Stimulated activated CD4-positive, alpha-beta T cell treated with anti-CD3 and anti-CD28 coated beads, TNF-alpha, amount 100 ng/mL, for 1 hour (primary cell): ENCODE measurements around the gene FGF9.

Experiments
- DNase-seq, 3 donors: peaks; one replicate each; pipeline ENCODE4 v3.0.0-alpha.2; 2020; ENCODE audit warnings: low read depth in 3 of 3, low spot score in 1 of 3

The FGF9 gene

DNA sequence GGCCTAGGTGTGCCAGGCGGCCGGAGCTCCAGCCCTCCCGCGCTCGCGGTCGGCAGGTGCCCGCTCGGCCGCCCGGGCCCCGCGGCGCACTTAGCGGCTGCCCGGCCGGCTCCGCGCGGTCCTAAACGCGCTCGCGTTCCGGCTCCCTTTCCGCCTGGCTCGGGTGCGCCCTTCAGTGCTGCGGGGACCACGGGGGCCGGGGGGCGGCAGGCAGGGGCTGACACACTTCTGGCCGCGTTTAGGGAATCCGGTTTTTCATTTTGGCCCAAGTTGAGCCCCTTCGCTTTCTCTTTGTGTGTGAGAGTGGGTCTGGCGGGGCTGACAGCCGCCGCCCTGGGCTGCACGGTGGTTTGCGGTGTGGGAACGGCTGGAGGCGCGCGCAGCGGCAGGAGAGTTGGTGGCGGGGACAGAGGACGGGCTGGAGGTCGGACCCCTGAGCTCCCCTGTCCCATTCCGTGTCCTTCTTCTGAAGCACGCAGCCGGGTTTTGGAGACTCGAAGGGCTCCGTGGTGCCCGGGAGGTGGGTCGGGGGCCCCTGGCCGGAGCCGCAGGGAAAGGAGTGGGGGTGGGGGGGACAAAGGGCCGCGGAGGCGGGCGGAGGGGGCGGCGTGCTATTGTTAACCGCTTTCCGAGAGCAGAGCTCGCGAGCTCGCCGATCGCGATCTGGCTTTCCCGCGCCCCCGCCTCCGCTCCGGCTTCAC lies 3.1 kb downstream of the FGF9 start:
- no peak for DNase-seq

DNA sequence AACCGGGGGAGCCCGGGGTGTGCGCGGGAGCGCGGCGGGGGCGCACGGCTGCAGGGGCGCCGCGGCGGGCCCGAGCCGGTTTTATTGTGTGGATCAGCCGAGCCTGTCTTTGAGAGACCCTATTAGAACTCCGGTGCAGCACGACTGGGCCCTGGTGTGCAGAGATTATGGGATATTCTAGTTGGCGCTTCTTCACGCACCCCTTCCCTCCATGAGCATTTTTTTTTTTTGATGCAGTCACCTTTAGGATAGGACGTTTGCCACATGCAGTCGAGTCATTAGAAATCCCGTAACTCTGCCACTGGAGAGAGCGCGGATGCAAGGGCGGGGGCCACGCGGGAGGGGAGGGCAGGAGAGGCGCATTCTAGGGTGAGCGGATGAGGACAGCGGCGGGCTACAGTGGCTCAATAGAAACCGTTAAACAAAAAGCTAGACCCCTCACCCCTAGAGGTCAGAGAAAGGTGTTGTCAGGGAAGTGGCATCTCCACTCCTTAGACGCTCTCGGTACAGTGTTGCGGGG lies 3.7 kb downstream of the FGF9 start:
- DNase-seq = no peak

GRCh38 chr13:21675095-21675991 lies 4.5 kb downstream of the FGF9 start:
- DNase-seq = no peak

DNA sequence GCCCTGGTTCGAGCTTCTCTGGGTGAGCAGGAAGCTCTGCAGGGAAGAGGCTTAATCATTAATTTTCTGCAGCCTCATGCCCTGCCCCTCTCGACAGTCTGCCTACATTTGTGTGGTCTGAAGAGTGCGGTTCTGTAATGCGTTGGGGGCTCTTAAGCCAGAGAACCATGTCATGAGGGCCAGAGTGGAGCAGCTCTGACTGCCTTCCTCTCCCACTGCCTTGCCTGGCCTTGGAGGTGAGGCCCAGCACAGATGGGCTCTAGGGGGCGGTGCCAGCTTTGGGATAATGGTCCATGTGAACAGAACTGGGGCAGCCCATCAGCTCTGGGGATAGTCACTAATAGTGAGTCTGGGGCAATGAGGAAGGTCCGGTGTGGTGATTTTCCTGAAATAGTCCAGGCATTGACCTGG lies 5.7 kb downstream of the FGF9 start:
- no peak for DNase-seq

GRCh38 chr13:21677075-21677623 lies 6.3 kb downstream of the FGF9 start:
- DNase-seq = no peak

DNA sequence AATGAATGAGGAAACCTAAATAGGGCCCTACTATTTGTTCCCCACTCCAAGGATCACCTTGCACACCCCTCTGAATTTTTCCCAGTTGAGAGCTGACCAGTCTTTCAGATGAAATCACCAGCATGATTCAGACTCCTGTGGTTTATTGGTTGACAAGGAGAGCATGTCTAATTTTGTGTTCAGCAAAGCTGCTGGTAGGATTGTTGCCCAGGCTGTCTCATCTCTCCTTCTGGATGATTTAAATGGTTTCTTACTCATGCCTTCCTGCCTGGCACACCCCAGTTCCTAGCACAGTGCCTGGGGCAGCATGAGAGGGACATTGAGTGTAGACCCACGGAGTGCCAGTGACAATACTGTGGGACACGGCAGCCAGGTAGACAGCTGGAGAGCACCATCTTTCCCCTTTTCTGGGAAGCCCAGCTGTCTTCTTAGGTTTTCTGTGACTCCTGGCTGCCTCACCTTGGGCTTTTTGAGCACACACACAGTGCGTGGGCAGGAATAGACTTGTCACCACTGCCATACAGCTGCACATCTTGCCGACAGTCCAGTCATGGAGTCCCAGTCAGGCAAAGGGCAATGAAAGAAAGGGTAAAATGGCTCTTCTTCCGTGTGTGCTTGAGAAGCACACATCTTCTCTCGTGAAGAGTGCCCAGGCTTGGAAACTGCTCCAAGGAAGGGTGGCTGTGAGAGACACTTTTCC lies 12.3 kb downstream of the FGF9 start:
- no peak for DNase-seq

DNA sequence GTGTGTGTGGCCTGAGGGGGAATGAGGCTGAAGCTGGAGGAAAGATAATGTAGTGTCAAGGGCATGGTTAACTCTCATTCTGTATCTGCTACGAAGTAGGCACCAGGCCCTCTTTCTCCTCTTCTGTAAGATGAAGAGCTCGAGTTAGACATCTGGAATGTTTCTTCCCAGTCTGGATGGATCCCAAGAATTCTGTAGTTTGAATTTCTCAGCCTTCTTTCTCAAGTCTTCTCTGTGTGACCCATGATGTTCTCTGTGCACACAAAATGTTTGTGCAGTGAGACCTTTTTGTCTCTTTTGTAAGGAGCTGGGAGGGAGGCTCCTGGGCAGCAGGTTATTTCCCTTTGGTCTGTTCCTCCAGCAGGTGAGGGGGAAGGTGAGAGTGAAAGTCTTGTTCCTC lies 13.7 kb downstream of the FGF9 start:
- no peak for DNase-seq

DNA sequence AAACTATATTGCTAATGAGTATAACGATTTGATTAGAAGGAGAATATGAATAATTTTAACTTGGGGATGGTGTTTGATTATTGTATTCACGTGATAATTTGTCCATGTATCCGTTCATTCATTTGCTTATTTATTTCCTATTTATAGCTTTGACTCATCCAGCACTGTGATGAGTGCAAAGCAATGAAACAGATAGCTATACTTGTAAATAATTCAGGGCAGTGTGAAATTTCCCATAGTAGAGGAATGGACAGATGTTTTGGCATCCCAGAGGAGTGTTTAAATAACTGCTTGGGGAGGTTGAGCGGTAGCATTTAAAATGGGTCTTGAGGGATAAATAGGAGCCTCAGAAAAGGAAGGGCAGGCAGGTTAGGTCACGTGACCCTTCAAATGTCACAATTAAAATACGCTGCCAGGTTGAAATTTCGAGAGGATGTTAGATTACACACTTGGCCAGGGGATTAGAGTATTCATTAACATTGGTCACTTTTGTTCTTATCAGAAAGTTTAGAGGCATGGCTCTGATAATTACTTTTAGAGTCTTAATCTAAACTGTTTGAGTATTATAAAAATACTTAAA lies 14.7 kb downstream of the FGF9 start:
- no peak for DNase-seq

DNA sequence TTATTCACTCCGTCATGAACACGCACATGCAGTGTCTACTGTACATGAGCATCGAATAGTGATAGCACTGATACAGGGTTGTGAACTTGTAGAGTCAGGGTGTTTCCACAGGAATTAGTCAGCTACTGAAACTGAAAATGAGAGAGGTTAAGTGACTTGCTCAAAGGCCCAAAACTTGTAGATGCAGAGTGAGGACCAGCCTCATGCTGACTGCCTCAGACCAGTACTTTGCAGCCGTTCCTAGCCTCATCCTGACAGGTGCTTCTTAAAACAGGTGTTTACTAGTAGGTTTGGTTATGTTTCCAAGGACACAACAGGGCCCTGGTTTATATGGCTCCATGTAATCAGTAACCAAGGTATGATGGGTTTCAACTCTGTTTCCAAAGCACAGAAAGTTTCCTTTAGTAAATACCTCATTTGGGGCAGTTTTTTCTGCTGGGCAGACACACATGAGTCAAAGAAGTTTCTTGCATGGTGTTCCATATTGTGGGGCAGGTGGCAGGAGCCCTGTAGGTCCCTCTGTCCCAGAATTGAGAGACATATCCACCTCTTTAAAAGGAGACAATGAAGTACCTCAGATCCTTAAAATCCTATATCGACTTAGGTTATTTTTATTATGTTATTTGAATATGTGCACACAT lies 16.0 kb downstream of the FGF9 start:
- DNase-seq = no peak

GRCh38 chr13:21688056-21688455 lies 17.2 kb downstream of the FGF9 start:
- DNase-seq = no peak

- DNase-seq = no peak
Observed at GRCh38 chr13:21689097-21689496, 18.2 kb downstream of the FGF9 start.

DNA sequence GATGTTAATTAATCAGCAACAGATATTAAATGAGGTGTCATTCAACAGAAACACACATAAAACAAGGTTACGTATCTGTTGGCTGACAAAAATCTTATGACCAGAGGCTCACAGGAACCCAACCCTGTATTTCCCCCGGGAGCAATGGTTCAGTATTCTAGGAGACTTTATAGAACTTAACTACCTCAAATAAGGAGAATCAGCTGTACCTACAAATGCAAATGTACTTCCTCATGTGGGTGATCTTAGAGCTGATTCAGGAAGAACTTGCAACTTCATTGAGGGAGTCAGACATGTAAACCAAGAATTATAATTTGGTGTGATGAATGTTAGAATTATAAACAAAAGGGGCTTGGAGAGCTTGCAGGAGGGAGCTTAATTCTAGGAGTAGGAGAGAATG lies 20.1 kb downstream of the FGF9 start:
- DNase-seq = no peak

- no peak for DNase-seq
Observed at GRCh38 chr13:21691500-21691899, 20.6 kb downstream of the FGF9 start.

- no peak for DNase-seq
Observed at GRCh38 chr13:21691928-21692327, 21.1 kb downstream of the FGF9 start.

DNA sequence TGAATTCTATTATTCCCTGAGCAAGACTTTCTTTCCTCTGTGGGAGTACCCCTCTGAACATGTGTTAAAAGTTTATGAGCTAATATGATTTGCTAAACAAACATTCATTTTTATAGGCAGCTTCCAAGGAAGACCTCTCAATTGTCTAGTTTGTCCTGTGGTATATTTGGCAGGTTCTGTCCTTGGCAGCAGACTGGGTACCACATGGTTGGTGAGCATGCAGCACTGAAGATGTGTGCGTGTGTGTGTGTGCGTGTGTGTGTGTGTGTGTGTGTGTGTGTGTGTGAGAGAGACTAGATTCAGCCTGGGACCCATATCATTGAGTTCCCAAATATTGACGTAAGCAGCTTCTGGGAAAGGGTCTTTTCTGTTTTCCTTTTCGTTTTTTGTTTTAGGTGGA lies 24.0 kb downstream of the FGF9 start:
- no peak for DNase-seq

DNA sequence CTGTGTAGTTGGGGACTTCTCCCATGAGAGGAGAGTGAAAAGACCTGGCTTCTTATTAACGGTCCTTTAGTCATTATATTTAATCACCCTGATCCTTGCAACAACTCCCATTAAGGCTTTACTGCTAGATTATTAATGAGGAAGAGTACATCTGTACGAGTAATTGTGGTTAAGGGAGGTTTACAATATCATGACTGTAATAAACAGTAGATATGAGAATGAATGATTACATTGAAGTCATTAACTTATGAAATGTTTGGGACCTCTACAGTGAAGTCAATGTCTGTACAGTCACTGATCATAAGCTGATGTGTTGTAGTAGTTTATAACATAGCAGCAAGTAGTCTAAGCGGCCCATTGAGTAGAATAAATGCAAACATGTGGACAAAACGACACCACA lies 24.7 kb downstream of the FGF9 start:
- no peak for DNase-seq

GRCh38 chr13:21696865-21697448 lies 26.1 kb downstream of the FGF9 start:
- DNase-seq = no peak

DNA sequence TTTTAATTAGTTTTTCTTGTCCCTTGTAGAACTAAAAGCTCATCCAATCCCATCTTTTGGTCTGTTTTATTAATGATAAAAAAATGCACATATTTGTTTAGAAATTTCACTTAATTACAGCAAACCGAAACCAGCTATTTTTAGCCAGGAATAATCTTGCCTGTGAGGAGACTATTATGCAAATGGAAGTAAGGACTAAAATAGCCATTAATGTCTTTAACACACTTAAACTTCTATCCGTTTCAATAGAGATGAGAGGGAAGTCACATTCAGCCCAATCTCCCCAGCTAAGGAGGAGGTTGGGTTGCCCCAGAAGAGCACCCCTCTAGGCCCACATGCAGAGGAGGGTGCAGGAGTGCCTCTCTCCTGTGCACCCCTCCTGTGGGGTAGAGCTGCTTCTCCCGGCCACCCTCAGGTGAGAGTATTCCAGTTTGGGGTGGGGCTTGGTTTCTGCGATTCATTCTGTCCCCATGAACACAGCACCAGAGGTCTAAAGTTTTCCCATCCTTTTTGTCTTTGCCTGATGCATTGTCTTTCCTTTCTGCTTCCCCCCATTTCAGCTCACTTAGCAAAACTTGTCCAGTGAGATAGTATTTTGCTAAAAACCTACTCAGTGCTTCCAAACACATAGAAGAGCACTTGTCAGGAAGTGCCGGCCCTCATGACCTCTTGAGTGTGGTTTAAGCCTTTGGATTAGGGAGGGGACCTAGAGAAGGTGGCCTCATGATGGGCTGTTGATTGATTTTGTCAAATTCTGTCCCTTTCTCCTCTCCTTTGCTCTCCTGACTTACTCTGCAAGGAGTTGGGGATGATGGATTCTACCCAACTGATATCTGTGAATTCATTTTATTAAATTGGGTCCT lies 28.2 kb downstream of the FGF9 start:
- no peak for DNase-seq

GRCh38 chr13:21701460-21701859 lies 30.6 kb downstream of the FGF9 start:
- no peak for DNase-seq
